ENCODE measurements around the gene CHRNB4.
A peak's percentile ranks its signal among the peaks of the same experiment; 100 is the strongest.

Gene CHRNB4

GRCh38 chr15:78630886-78631633, 9.9 kb downstream of the CHRNB4 start:
- DNase-seq = no peak

GRCh38 chr15:78629716-78630065, 11.3 kb downstream of the CHRNB4 start:
- DNase-seq = no peak

GRCh38 chr15:78629031-78629715, 11.8 kb downstream of the CHRNB4 start:
- no peak for DNase-seq

- no peak for DNase-seq
These were observed 12.8 kb downstream of the CHRNB4 start for GRCh38 chr15:78628227-78628626.

GRCh38 chr15:78627348-78627747, 13.7 kb downstream of the CHRNB4 start:
- DNase-seq = no peak

- DNase-seq = no peak
These were observed 14.5 kb downstream of the CHRNB4 start for GRCh38 chr15:78626381-78626995.

- DNase-seq = no peak
These were observed 15.3 kb downstream of the CHRNB4 start for GRCh38 chr15:78625606-78626280.

- no peak for DNase-seq
These were observed 16.1 kb downstream of the CHRNB4 start for GRCh38 chr15:78624651-78625590.

GRCh38 chr15:78623786-78624497, 17.1 kb downstream of the CHRNB4 start:
- no peak for DNase-seq

GRCh38 chr15:78621810-78622402, 19.1 kb downstream of the CHRNB4 start:
- no peak for DNase-seq

- DNase-seq = no peak
These were observed 20.2 kb downstream of the CHRNB4 start, which contains the start of gene CHRNA3 for GRCh38 chr15:78620527-78621421. TSS of gene CHRNA3 (minus strand) at chr15:78620996. CDS start at chr15:78620794, 202 bp downstream.

- DNase-seq = no peak
These were observed 20.9 kb downstream of the CHRNB4 start for GRCh38 chr15:78620021-78620526.

GRCh38 chr15:78619022-78619950, 21.7 kb downstream of the CHRNB4 start:
- no peak for DNase-seq

GRCh38 chr15:78618490-78618934, 22.5 kb downstream of the CHRNB4 start:
- peak; percentile 77 for DNase-seq

- DNase-seq = no peak
These were observed 22.9 kb downstream of the CHRNB4 start for GRCh38 chr15:78618064-78618463.

GRCh38 chr15:78617516-78617915, 23.5 kb downstream of the CHRNB4 start:
- DNase-seq = no peak

- DNase-seq = no peak
These were observed 23.9 kb downstream of the CHRNB4 start for GRCh38 chr15:78617076-78617475.

- no peak for DNase-seq
These were observed 24.5 kb downstream of the CHRNB4 start for GRCh38 chr15:78616506-78616905.

Data from stimulated activated CD4-positive, alpha-beta T cell treated with anti-CD3 and anti-CD28 coated beads, Interleukin-4, amount 100 ng/mL, for 1 hour (primary cell).